AG04450 (cell line): ENCODE measurements around the gene CD69. TPM values are rescaled to one million over a fixed set of nuclear protein-coding genes. Genes with fewer than 3 reads are reported as not detected.

Experiments used
- CTCF ChIA-PET: fragments of 300-600, 350-600 bp; formaldehyde crosslinking; extraction: SDS; loops from one replicate; lab custom pipeline; 2022; ENCODE audit warnings: antibody characterized with exemption, inconsistent platforms; lab: Charles Lee
- POLR2A ChIA-PET: fragments of 350-600 bp; formaldehyde crosslinking; extraction: SDS; loops from one replicate; lab custom pipeline; 2021; ENCODE audit warnings: antibody characterized with exemption, inconsistent platforms; lab: Yijun Ruan, JAX
- DNase-seq: peaks from one replicate; pipeline ENCODE4 v3.0.0-alpha.2; 2011; ENCODE audit warnings: low read depth, low spot score
- H3K27ac ChIP-seq: one replicate; pipeline ENCODE4 v1.5.1; 2012; ENCODE audit warnings: low read depth, low read length, control low read depth
- H3K27me3 ChIP-seq: one replicate; pipeline ENCODE4 v1.6.0; 2012; ENCODE audit warnings: low read length; ENCODE audit not compliant: control insufficient read depth, insufficient read depth
- H3K4me3 ChIP-seq: 2 replicates; pipeline ENCODE4 v1.5.1; 2011; ENCODE audit warnings: mild to moderate bottlenecking, low read depth, low read length, control low read depth
- H3K9me3 ChIP-seq: 2 replicates; pipeline ENCODE4 v1.5.1; 2012; ENCODE audit warnings: low read length; ENCODE audit not compliant: control insufficient read depth, insufficient read depth
- CTCF ChIP-seq: IDR thresholded peaks from 2 replicates; pipeline ENCODE4 v1.5.1; 2011; ENCODE audit warnings: low read depth, low read length, control low read depth, inconsistent platforms
- polyA plus RNA-seq: library from polyadenylated mRNA; depleted of rRNA; stranded (reverse); fragments of >200 nt; gene quantifications from 2 replicates; pipeline ENCODE4 v1.2.3, GENCODE V29; 2011

CD69 gene
- polyA plus RNA-seq, 1 experiment: not detected

DNA sequence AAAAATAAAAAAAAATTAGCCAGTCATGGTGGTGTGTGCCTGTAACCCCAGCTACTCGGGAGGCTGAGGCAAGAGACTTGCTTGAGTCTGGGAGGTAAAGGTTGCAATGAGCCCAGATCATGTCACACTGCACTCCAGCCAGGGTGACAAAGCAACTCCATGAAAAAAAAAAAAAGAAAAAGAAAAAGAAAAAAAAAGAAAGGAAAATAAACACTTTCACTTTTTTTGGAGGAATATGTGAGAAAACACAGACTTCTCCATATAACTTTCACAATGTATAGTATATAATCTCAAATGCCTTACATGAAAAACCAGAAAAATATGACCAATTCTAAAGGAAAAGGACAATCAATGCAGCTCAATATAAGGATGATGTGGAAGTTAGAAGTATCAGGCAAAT, 36.7 kb downstream of the CD69 start:
- CTCF ChIA-PET: interaction anchor here (0.6 to 2.5 kb wide), 2 partner anchors 15 to 89 kb away, joined by 4 to 16 read pairs; no protein-coding TSS in a partner anchor
- POLR2A ChIA-PET: no interaction called here
- DNase-seq: no peak
- TF ChIP-seq CTCF: no peak
- no peaks in the 10 kb centered on the region for H3K27me3 ChIP-seq
- no peaks in the 10 kb centered on the region for H3K9me3 ChIP-seq
- H3K27ac ChIP-seq: no peak overlapping the region
- no peak overlapping the region for H3K4me3 ChIP-seq

DNA sequence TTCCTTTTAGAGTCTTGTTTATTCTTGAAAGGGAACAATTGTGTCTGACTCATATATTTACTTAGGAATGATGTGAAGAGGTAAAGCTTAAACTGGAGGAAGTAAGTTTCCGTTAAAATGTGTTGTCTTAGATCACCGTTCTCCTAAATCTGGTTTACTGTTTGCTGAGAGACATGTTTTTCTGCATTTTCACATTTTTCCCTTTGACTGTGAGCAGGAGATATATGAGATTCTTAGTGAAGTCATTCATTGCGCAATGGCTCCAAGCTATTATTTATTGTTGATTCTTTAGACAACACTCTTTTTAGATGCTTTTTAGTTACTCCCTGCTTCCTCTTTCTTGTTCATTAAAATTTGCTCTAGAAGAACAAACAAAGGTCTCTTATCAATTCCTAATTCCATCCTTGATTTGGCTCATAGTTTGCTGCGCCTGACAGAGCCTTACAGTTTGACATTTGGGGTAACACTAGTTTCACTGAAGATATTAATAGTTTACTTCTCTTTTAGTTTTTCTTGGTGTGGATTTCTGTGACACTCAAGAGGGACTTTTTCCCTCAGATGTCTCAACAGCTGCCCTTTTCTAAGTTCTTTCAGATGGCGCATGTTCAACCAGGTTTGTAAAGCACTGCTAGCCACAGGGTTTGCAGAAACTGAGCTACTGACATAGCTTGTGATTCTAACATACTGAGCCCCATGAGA, 39.2 kb downstream of the CD69 start:
- ChIA-PET POLR2A (no interaction called here), CTCF (interaction anchor here (1.6 to 2.4 kb wide), 2 partner anchors 13 to 30 kb away, joined by 5 to 11 read pairs; no protein-coding TSS in a partner anchor)
- DNase-seq: no peak
- peaks cover 3% of the 10 kb centered on the region for H3K27me3 ChIP-seq
- no peak overlapping the region for H3K27ac ChIP-seq
- no peaks in the 10 kb centered on the region for H3K9me3 ChIP-seq
- no peak overlapping the region for H3K4me3 ChIP-seq
- no peak for TF ChIP-seq CTCF

GRCh38 chr12:9719790-9720189, 40.9 kb downstream of the CD69 start:
- no peak overlapping the region for H3K4me3 ChIP-seq
- no peak overlapping the region for H3K27ac ChIP-seq
- no peaks in the 10 kb centered on the region for H3K9me3 ChIP-seq
- CTCF ChIA-PET: interaction anchor here (2.7 kb wide), 1 partner anchor 12 kb away, joined by 11 read pairs; no protein-coding TSS in a partner anchor
- no peak for DNase-seq
- peaks cover 3% of the 10 kb centered on the region for H3K27me3 ChIP-seq
- no peak for TF ChIP-seq CTCF
- POLR2A ChIA-PET: no interaction called here

DNA sequence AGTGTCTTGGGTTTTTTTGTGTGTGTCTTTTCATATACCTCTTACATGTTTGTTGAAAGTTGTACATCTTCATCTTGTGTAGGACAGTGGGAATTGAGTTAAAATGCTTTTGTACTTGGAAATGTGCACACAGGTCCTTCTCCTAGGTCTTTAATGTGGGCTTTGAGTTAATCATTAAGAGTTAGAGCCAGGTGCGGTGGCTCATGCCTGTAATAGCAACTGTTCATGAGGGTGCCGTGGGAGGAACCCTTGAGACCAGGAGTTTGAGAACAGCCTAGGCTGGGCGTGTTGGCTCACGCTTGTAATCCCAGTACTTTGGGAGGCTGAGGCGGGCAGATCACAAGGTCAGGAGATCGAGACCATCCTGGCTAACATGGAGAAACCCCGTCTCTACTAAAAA, 41.7 kb downstream of the CD69 start:
- ChIA-PET POLR2A (no interaction called here), CTCF (interaction anchor here (2.7 kb wide), 1 partner anchor 11 kb away, joined by 11 read pairs; no protein-coding TSS in a partner anchor)
- no peaks in the 10 kb centered on the region for H3K9me3 ChIP-seq
- DNase-seq: no peak
- no peak overlapping the region for H3K4me3 ChIP-seq
- H3K27me3 ChIP-seq: peaks cover 3% of the 10 kb centered on the region
- H3K27ac ChIP-seq: no peak overlapping the region
- no peak for TF ChIP-seq CTCF
